Esophagus squamous epithelium (tissue), 4 donors: Measurements from ENCODE around the gene LDHAL6B.

ENCODE experiments used
- CTCF ChIP-seq, 6 experiments: fragments of 450-650 bp in 4 of 6; fragments of 200-600 bp in 2 of 6; sonication (generic) in 2 of 6; IDR thresholded peaks; one replicate each; pipeline ENCODE4 v1.5.1; 2016 to 2019; ENCODE audit warnings: antibody characterized with exemption in 6 of 6, mild to moderate bottlenecking in 4 of 6, moderate library complexity in 4 of 6
- POLR2A ChIP-seq, 4 donors: fragments of 450-650 bp; IDR thresholded peaks; one replicate each; pipeline ENCODE4 v1.6.1; 2017; ENCODE audit warnings: antibody characterized with exemption in 4 of 4, mild to moderate bottlenecking in 4 of 4, moderate library complexity in 3 of 4

- no peak for TF ChIP-seq CTCF (IDR thresholded peaks at IDR 0.05)
- TF ChIP-seq POLR2A (IDR thresholded peaks at IDR 0.05) = no peak
These were observed 23.9 kb downstream of the LDHAL6B start for GRCh38 chr15:59230531-59231055.
